Measurements from ENCODE around the gene TRIM67.
"Not testable (repeated sequence)": the region's sequence is repeated elsewhere in the genome, so short reads cannot be mapped to it uniquely, and the experiment has no call there.

Gene TRIM67

DNA sequence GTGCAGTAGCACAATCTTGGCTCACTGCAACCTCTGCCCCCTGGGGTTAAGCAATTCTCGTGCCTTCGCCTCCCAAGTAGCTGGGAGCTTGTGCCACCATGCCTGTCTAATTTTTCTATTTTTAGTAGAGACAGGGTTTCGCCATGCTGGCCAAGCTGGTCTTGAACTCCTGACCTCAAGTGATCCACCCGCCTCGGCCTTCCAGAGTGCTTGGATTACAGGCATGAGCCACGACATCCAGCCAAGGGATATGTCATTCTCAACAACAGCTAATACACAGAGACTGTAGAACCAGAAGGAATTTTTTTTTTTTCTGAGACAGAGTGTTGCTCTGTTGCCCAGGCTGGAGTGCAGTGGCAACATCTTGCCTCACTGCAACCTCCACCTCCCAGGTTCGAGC is 3.7 kb upstream of the TRIM67 start:
- DNase-seq (ENCODE audit: low read depth in 2 of 2) = not testable (repeated sequence)

DNA sequence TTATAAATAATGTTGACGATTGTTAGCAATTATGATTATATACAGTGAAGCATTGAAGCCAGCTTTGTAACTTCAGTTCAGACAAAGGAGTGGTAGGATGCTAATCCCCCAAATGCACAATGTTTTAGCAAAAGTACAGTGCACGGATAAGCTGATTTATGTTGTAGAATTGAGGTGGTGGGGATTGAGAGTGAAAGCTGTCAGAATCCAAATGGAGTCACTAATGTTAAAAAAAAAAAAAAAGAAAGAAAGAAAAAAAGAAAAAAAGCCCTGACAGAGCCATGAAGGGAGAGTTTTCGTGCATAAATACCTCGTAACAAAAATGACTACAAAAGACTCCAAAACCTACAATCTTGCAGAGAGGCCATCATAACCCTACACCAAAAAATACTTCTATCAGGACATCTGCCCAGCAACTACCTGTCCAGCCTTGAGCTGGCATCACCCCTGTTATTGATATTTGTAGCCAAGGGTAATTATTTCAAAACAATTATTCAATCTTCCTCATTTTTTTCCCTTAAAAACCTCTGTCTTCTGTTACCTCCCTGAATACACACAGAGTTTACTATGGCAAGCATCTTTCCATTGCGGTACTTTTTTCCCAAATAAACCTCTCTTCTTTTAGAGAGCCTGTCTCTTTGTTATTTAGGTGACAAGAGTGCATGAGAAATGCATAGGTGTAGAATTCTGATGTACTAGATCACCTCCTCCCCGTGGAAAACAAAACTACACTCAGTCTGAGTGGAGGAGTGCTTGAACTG is 2.5 kb upstream of the TRIM67 start:
- DNase-seq (ENCODE audit: low read depth in 2 of 2) = no peak

GRCh38 chr1:231159963-231160761 is 1.7 kb upstream of the TRIM67 start:
- no peak for DNase-seq (ENCODE audit: low read depth in 2 of 2)

- DNase-seq (ENCODE audit: low read depth in 2 of 2) = no peak
Measured at GRCh38 chr1:231160895-231161666, 777 bp upstream of the TRIM67 start.

DNA sequence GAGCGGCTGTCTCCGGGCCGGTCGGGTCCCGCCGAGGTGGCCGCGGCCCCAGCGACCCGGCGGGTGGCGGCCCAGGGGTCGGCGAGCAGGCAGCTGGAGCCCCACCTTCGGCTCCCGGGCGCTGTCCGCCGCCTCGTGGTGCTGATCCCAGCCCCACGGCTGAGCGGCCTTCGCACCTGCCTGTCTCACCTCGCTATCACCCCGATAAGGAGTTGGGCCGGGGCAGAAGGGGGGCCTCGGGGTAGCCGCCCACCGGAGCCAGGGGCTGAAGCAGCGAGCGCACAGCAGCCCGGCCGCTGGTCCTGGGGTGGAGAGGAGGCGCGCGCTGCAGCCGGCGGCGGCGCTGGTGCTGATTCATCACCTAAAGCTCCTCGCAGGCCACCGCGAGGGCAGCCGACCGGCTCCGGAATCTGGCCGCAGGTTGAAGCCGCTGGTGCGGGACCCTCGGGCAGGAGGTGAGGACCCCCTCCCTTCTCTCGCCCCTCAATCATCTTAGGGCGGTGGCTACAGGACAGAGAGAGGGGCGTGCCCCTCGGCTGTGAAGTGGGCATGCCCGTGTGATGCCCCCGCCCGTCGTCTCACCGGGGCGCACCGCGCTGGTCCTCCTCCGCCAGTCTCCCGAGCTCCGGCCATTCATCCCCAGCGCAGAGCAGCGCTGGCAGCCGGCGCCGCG is 575 bp downstream of the TRIM67 start:
- no peak for DNase-seq (ENCODE audit: low read depth in 2 of 2)

- no peak for DNase-seq (ENCODE audit: low read depth in 2 of 2)
Measured at GRCh38 chr1:231162970-231163829, 1.3 kb downstream of the TRIM67 start.

- no peak for DNase-seq (ENCODE audit: low read depth in 2 of 2)
Measured at GRCh38 chr1:231163830-231164427, 2.1 kb downstream of the TRIM67 start.

- DNase-seq (ENCODE audit: low read depth in 2 of 2) = no peak
Measured at GRCh38 chr1:231165371-231165770, 3.5 kb downstream of the TRIM67 start.

GRCh38 chr1:231166398-231166797 is 4.5 kb downstream of the TRIM67 start:
- DNase-seq (ENCODE audit: low read depth in 2 of 2) = no peak

DNA sequence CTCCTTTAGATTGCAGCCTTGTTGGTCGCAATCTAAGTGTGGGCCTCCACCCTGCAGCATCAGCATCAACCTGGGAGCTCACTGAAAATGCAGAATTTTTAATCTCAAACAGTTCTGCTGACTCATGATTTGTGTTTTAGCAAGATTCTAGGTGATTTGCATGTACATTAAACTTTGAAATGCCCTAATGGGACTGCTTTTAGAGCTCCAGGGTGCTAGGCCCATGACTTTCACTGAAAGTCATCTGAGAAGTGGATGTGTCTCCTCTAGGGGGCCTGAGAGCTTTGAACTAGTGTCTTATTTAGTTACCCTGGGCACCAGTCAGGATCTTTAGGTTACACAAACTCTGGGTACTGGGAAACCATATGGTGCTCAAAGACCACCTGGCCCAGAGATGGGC is 9.0 kb downstream of the TRIM67 start:
- DNase-seq (ENCODE audit: low read depth in 2 of 2) = no peak

DNA sequence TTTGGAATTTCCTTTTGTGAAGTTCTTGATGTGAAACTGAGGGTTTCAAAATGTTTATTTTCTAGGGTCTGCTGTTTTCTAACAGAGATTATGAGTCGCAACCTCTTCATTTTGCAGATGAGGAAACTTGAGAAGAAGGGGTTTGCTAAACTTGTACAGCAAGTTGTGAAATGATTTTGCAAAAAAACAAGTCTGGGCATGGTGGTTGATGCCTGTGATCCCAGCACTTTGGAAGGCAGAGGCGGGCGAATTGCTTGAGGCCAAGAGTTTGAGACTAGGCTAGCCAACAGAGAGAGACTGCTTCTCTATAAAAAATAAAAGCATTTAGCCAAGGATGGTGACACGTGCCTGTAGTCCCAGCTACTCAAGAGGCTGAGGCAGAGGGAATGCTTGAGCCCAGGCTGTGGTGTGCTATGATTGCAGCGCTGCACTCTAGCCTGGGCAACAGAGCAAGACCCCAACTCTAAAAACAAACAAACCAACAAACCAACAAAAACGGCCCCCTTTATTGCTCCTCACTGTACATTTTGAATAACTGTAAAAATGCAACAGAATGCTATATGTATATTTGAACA is 9.9 kb downstream of the TRIM67 start:
- DNase-seq (ENCODE audit: low read depth in 2 of 2) = no peak

DNA sequence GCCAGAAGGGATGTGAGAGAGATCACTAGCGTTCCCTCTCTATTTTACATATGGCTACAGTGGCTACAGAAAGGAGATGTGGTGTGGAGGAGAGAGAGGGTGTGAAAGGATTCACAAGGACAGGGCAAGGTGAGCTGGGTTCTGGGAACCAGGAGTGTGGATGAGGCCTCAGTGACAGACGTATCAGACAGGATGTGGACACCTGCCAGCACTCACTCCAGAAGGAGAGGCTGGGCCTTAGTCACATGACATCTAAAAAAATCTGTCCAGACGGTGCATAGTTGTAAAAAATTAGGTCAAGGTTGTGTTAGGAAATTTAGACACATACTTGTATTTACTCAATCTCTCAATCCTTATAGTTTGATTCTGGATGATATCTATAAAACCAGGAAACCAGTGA is 10.6 kb downstream of the TRIM67 start:
- no peak for DNase-seq (ENCODE audit: low read depth in 2 of 2)

DNA sequence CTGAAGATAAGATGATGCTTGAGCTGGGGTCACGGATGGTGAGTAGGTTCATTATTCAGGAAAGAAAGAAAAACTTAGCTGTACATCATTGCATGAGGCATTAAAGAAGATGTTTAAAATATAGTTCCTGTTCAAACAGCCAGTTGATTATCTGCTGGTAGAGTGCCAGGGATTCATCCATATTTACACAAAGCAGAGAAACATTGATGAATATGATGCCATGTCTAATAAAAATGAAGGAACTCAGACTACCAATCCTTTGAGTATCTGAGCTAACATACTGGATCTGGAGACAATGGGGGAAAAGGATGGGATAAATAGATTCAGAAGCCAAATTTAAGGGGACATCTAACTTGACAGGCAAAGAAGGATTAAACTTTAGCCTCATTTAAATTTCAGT is 14.6 kb downstream of the TRIM67 start:
- DNase-seq (ENCODE audit: low read depth in 2 of 2) = no peak

GRCh38 chr1:231177226-231177625 is 15.4 kb downstream of the TRIM67 start:
- DNase-seq (ENCODE audit: low read depth in 2 of 2) = no peak

- no peak for DNase-seq (ENCODE audit: low read depth in 2 of 2)
Measured at GRCh38 chr1:231177936-231178335, 16.1 kb downstream of the TRIM67 start.

- no peak for DNase-seq (ENCODE audit: low read depth in 2 of 2)
Measured at GRCh38 chr1:231178970-231179369, 17.1 kb downstream of the TRIM67 start.

- no peak for DNase-seq (ENCODE audit: low read depth in 2 of 2)
Measured at GRCh38 chr1:231180034-231180433, 18.2 kb downstream of the TRIM67 start.

- DNase-seq (ENCODE audit: low read depth in 2 of 2) = no peak
Measured at GRCh38 chr1:231181271-231181670, 19.4 kb downstream of the TRIM67 start.

DNA sequence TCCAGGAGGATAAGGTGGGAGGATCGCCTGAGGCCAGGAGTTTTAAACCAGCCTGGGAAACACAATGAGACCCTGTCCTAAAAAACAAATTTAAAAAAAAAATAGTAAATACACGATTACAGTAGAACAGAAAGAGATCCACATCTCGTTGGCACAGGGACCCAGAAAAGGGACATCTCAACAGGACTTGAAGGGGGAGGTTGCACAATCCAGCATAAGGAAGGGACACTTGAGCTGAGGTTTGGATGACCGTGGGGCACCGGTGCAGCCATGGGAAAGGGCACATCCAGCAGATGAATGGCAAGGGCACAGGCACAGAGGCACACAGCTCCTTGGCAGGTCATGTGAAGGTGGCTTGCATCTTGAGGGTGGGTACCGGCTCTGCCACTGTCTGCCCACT is 20.5 kb downstream of the TRIM67 start:
- no peak for DNase-seq (ENCODE audit: low read depth in 2 of 2)
